ENCODE results near the gene TMPRSS4. TPM values are rescaled to one million over a fixed set of nuclear protein-coding genes. Genes with fewer than 3 reads are reported as not detected.

The TMPRSS4 gene
- total RNA-seq, 1 experiment from 2014 or later, result not detected

- no peaks in the 10 kb centered on the region for H3K4me1 ChIP-seq (ENCODE audit: low read length)
- H3K4me3 ChIP-seq (ENCODE audit: low read length), result no peak overlapping the region
- no peak overlapping the region for H3K4me2 ChIP-seq (ENCODE audit: low read depth, low read length, poor library complexity, severe bottlenecking)
- H3K27me3 ChIP-seq (ENCODE audit: low read length), result no peaks in the 10 kb centered on the region
- H3K79me2 ChIP-seq (ENCODE audit: low read length), result no peaks in the 10 kb centered on the region
- H2AFZ ChIP-seq (ENCODE audit: low read length), result no peak overlapping the region
- no peak overlapping the region for H3K27ac ChIP-seq (ENCODE audit: low read length)
- H3K36me3 ChIP-seq (ENCODE audit: insufficient read depth, low read length), result no peaks in the 10 kb centered on the region
- H4K20me1 ChIP-seq (ENCODE audit: insufficient read depth, low read depth, low read length), result no peaks in the 10 kb centered on the region
- no peak overlapping the region for H3K9ac ChIP-seq (ENCODE audit: low read length)
- no peaks in the 10 kb centered on the region for H3K9me2 ChIP-seq (replicated peaks; ENCODE audit: insufficient read depth, low read length)
- H3K9me3 ChIP-seq (ENCODE audit: low read length), result no peaks in the 10 kb centered on the region
- no peak for DNase-seq
Measured at GRCh38 chr11:118136801-118137200, 59.9 kb downstream of the TMPRSS4 start.

- H3K9me3 ChIP-seq (ENCODE audit: low read length), result no peaks in the 10 kb centered on the region
- H3K9me2 ChIP-seq (replicated peaks; ENCODE audit: insufficient read depth, low read length), result no peaks in the 10 kb centered on the region
- no peak overlapping the region for H2AFZ ChIP-seq (ENCODE audit: low read length)
- no peak overlapping the region for H3K27ac ChIP-seq (ENCODE audit: low read length)
- H3K4me3 ChIP-seq (ENCODE audit: low read length), result no peak overlapping the region
- no peaks in the 10 kb centered on the region for H3K4me1 ChIP-seq (ENCODE audit: low read length)
- H4K20me1 ChIP-seq (ENCODE audit: insufficient read depth, low read depth, low read length), result no peaks in the 10 kb centered on the region
- no peak overlapping the region for H3K4me2 ChIP-seq (ENCODE audit: low read depth, low read length, poor library complexity, severe bottlenecking)
- H3K79me2 ChIP-seq (ENCODE audit: low read length), result no peaks in the 10 kb centered on the region
- no peaks in the 10 kb centered on the region for H3K36me3 ChIP-seq (ENCODE audit: insufficient read depth, low read length)
- no peak for DNase-seq
- H3K27me3 ChIP-seq (ENCODE audit: low read length), result no peaks in the 10 kb centered on the region
- no peak overlapping the region for H3K9ac ChIP-seq (ENCODE audit: low read length)
Measured at GRCh38 chr11:118138839-118139420, 62.1 kb downstream of the TMPRSS4 start.

- no peak overlapping the region for H2AFZ ChIP-seq (ENCODE audit: low read length)
- DNase-seq, result no peak
Measured at GRCh38 chr11:118139578-118139977, 62.7 kb downstream of the TMPRSS4 start.

DNA sequence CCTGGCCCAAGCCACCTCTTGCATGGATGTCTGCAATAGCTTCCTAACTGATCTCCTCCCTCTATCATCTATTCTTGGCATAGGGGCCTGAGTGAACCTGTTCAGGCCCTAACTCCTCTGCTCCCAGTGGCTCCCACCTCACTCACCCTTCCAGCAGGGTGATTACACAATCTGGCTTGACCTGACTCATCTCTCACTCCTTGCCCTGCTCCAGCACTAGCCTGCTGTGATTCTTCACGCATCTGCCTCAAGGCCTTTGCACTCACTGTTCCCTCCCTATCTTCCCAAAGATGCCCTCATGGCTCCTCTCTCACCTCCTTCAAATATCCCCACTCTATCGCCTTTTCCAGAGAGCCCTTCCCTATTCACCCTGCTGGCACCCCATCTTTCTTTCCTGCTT lies 65.2 kb downstream of the TMPRSS4 start:
- Histone ChIP-seq H3K27ac (ENCODE audit: low read length) (no peak overlapping the region), H4K20me1 (ENCODE audit: insufficient read depth, low read depth, low read length) (no peaks in the 10 kb centered on the region), H3K79me2 (ENCODE audit: low read length) (no peaks in the 10 kb centered on the region), H3K36me3 (ENCODE audit: insufficient read depth, low read length) (no peaks in the 10 kb centered on the region), H3K9me2 (replicated peaks; ENCODE audit: insufficient read depth, low read length) (no peaks in the 10 kb centered on the region), H3K9ac (ENCODE audit: low read length) (no peak overlapping the region), H3K27me3 (ENCODE audit: low read length) (no peaks in the 10 kb centered on the region), H3K4me3 (ENCODE audit: low read length) (no peak overlapping the region), H3K9me3 (ENCODE audit: low read length) (no peaks in the 10 kb centered on the region), H3K4me2 (ENCODE audit: low read depth, low read length, poor library complexity, severe bottlenecking) (no peak overlapping the region), H2AFZ (ENCODE audit: low read length) (no peak overlapping the region), H3K4me1 (ENCODE audit: low read length) (no peaks in the 10 kb centered on the region)
- no peak for DNase-seq

More at GRCh38 chr11:118139578-118139977, 62.7 kb downstream of the TMPRSS4 start:
- Histone ChIP-seq H3K4me1 (ENCODE audit: low read length) (no peaks in the 10 kb centered on the region), H3K4me3 (ENCODE audit: low read length) (no peak overlapping the region), H3K9me2 (replicated peaks; ENCODE audit: insufficient read depth, low read length) (no peaks in the 10 kb centered on the region), H3K9ac (ENCODE audit: low read length) (no peak overlapping the region), H3K4me2 (ENCODE audit: low read depth, low read length, poor library complexity, severe bottlenecking) (no peak overlapping the region), H3K27me3 (ENCODE audit: low read length) (no peaks in the 10 kb centered on the region), H4K20me1 (ENCODE audit: insufficient read depth, low read depth, low read length) (no peaks in the 10 kb centered on the region), H3K27ac (ENCODE audit: low read length) (no peak overlapping the region), H3K36me3 (ENCODE audit: insufficient read depth, low read length) (no peaks in the 10 kb centered on the region), H3K9me3 (ENCODE audit: low read length) (no peaks in the 10 kb centered on the region), H3K79me2 (ENCODE audit: low read length) (no peaks in the 10 kb centered on the region)

DNA sequence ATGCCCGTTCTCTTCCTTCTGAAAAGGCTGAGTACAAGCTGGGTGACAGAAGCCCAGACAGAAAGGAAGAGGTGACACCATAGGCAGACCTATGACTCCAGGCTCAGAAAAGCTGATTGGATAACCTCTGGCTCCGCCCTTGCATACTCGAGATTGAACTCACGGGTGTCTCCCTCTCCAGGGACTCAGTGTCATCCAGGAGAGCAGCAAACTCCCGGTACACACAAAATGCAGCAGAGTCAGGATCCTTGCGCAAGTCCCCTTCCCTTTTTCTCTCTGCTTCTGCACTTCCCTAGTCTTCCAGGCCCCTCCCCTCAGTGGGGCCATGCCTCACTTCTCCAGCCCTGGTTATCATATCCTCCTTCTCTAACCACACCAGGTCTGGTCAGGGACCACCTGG lies 65.9 kb downstream of the TMPRSS4 start:
- no peaks in the 10 kb centered on the region for H3K9me2 ChIP-seq (replicated peaks; ENCODE audit: insufficient read depth, low read length)
- H3K4me1 ChIP-seq (ENCODE audit: low read length), result peaks cover 6% of the 10 kb centered on the region
- H4K20me1 ChIP-seq (ENCODE audit: insufficient read depth, low read depth, low read length), result no peaks in the 10 kb centered on the region
- no peak for DNase-seq
- no peak overlapping the region for H3K27ac ChIP-seq (ENCODE audit: low read length)
- no peak overlapping the region for H3K4me3 ChIP-seq (ENCODE audit: low read length)
- H2AFZ ChIP-seq (ENCODE audit: low read length), result no peak overlapping the region
- H3K9ac ChIP-seq (ENCODE audit: low read length), result no peak overlapping the region
- H3K27me3 ChIP-seq (ENCODE audit: low read length), result no peaks in the 10 kb centered on the region
- H3K4me2 ChIP-seq (ENCODE audit: low read depth, low read length, poor library complexity, severe bottlenecking), result peak overlapping the region; percentile 29
- no peaks in the 10 kb centered on the region for H3K79me2 ChIP-seq (ENCODE audit: low read length)
- H3K9me3 ChIP-seq (ENCODE audit: low read length), result no peaks in the 10 kb centered on the region
- no peaks in the 10 kb centered on the region for H3K36me3 ChIP-seq (ENCODE audit: insufficient read depth, low read length)

- H4K20me1 ChIP-seq (ENCODE audit: insufficient read depth, low read depth, low read length), result no peaks in the 10 kb centered on the region
- H3K27me3 ChIP-seq (ENCODE audit: low read length), result no peaks in the 10 kb centered on the region
- H3K9ac ChIP-seq (ENCODE audit: low read length), result no peak overlapping the region
- H3K4me1 ChIP-seq (ENCODE audit: low read length), result peaks cover 9% of the 10 kb centered on the region
- no peak overlapping the region for H3K27ac ChIP-seq (ENCODE audit: low read length)
- no peaks in the 10 kb centered on the region for H3K36me3 ChIP-seq (ENCODE audit: insufficient read depth, low read length)
- H3K4me2 ChIP-seq (ENCODE audit: low read depth, low read length, poor library complexity, severe bottlenecking), result no peak overlapping the region
- no peak overlapping the region for H2AFZ ChIP-seq (ENCODE audit: low read length)
- no peaks in the 10 kb centered on the region for H3K9me3 ChIP-seq (ENCODE audit: low read length)
- H3K9me2 ChIP-seq (replicated peaks; ENCODE audit: insufficient read depth, low read length), result no peaks in the 10 kb centered on the region
- no peaks in the 10 kb centered on the region for H3K79me2 ChIP-seq (ENCODE audit: low read length)
- no peak overlapping the region for H3K4me3 ChIP-seq (ENCODE audit: low read length)
- no peak for DNase-seq
Measured at GRCh38 chr11:118143661-118144185, 66.8 kb downstream of the TMPRSS4 start.

- DNase-seq, result no peak
- H3K4me1 ChIP-seq (ENCODE audit: low read length), result peaks cover 9% of the 10 kb centered on the region
- no peak overlapping the region for H3K9ac ChIP-seq (ENCODE audit: low read length)
- H2AFZ ChIP-seq (ENCODE audit: low read length), result no peak overlapping the region
- no peaks in the 10 kb centered on the region for H3K9me2 ChIP-seq (replicated peaks; ENCODE audit: insufficient read depth, low read length)
- no peaks in the 10 kb centered on the region for H3K36me3 ChIP-seq (ENCODE audit: insufficient read depth, low read length)
- H3K27ac ChIP-seq (ENCODE audit: low read length), result no peak overlapping the region
- H3K4me3 ChIP-seq (ENCODE audit: low read length), result no peak overlapping the region
- no peaks in the 10 kb centered on the region for H3K27me3 ChIP-seq (ENCODE audit: low read length)
- H4K20me1 ChIP-seq (ENCODE audit: insufficient read depth, low read depth, low read length), result no peaks in the 10 kb centered on the region
- no peak overlapping the region for H3K4me2 ChIP-seq (ENCODE audit: low read depth, low read length, poor library complexity, severe bottlenecking)
- H3K79me2 ChIP-seq (ENCODE audit: low read length), result no peaks in the 10 kb centered on the region
- H3K9me3 ChIP-seq (ENCODE audit: low read length), result no peaks in the 10 kb centered on the region
Measured at GRCh38 chr11:118144301-118145268, 67.7 kb downstream of the TMPRSS4 start.

Data from Karpas-422 (cell line).